ENCODE data around the gene SCLT1. TPM values are rescaled to one million over a fixed set of nuclear protein-coding genes. Genes with fewer than 3 reads are reported as not detected.
"Not testable (repeated sequence)": the region's sequence is repeated elsewhere in the genome, so short reads cannot be mapped to it uniquely, and the experiment has no call there.

The SCLT1 gene
- 10 to 100 TPM; 11.0 to 13.6 TPM for total RNA-seq
- long read RNA-seq, partial matches to known transcripts, result 3 of 20 reads
- long read RNA-seq, other reads (novel, unspliced or antisense), result 12 of 20 reads

GRCh38 chr4:129093191-129093920 lies at the start of gene SCLT1:
Gene SCLT1 (minus strand): TSS chr4:129093539. CDS start chr4:129093103, 436 bp downstream.
- DNase-seq, result peak; percentile 99
- intact Hi-C loops (cut with DNase I, micrococcal nuclease), result no loop called here
- ATAC-seq, result peak; percentile 96

DNA sequence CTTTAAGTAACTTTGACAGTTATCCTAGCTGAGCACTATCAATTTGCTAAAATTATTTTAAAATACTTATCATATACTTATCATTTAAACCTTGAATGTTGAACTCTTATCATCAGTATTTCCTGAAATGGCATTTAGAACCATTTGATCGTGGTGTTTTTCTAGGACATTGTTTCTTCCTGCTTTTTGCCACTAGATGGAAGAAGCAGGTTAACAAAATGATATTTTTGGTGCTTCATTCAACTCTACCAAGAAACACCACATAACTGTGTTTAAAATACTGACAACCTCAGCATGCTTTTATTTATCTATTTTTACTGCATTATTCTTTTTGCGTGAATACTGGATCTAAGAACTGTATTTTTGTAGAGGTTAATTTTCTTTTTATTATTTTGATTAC lies 47.2 kb upstream of the SCLT1 start:
- no peak for ATAC-seq
- intact Hi-C loops (cut with DNase I, micrococcal nuclease), result no loop called here
- no peak for DNase-seq

GRCh38 chr4:129138810-129139496 lies 45.6 kb upstream of the SCLT1 start:
- ATAC-seq (no peak), DNase-seq (no peak)
- intact Hi-C loops (cut with DNase I, micrococcal nuclease), result no loop called here

- DNase-seq, result no peak
- intact Hi-C loops (cut with DNase I, micrococcal nuclease), result no loop called here
- ATAC-seq, result no peak
Observed at GRCh38 chr4:129136433-129136832, 43.1 kb upstream of the SCLT1 start.

DNA sequence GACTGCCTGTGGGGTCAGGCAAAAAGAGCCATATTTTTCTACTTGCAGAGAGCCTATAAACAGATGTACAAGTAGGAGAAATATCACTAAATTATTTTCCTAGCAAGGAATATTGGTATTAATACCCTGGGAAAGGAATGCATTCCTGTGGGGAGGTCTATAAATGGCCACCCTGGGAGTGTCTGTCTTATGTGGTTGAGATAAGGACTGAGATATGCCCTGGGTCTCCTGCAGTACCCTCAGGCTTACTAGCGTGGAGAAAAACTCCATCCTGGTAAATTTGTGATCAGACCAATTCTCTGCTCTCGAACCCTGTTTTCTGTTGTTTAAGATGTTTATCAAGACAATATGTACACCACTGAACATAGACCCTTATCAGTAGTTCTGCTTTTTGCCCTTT lies 38.0 kb upstream of the SCLT1 start:
- no peak for DNase-seq
- intact Hi-C loops (cut with DNase I, micrococcal nuclease), result no loop called here

DNA sequence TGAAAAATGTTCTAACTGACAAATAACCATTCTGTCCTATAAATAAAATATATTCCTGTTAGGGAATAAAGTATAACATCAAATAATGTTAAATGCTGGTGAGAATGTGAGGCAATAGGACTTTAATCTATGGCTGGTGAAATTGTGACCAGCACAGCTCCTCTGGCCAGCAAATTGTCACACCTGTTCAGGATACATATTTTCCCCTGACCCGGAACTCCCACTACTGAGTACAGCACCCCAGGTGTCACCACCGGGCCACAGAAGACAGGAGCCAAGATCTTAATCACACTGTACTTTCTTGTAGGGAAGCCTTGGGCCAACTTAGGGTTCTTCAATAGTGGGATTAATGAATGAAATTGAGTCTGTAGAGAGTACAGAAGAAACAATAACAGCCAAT lies 35.8 kb upstream of the SCLT1 start:
- ATAC-seq (no peak), DNase-seq (no peak)
- intact Hi-C loops (cut with DNase I, micrococcal nuclease), result no loop called here

More for the DNA sequence above, 38.0 kb upstream of the SCLT1 start:
- no peak for ATAC-seq

GRCh38 chr4:129126614-129127013 lies 33.3 kb upstream of the SCLT1 start:
- ATAC-seq; DNase-seq; intact Hi-C loops (cut with DNase I, micrococcal nuclease): not testable (repeated sequence)

- ATAC-seq, result no peak
- intact Hi-C loops (cut with DNase I, micrococcal nuclease), result no loop called here
Observed at GRCh38 chr4:129117705-129118104, 24.4 kb upstream of the SCLT1 start.

DNA sequence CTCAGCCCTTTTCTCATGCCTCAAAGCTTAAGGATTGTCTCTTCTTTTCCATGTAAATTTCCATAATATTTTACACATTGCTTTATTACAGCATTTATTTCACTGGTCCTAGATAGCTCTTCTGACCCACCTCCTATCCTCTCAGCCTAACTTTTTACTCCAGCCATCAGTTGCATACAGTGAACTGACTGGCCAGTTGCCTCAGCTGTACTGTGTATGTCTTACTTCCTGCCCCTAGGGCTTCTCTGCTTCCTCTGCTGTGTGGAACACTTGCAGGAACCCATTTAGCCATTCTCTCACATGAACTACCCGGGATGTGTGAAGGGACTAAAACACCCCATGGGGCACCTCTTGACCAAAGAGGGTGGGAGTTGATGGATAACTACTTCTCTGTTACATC lies 20.6 kb upstream of the SCLT1 start:
- intact Hi-C loops (cut with DNase I, micrococcal nuclease), result no loop called here
- ATAC-seq (no peak), DNase-seq (no peak)

More at GRCh38 chr4:129117705-129118104, 24.4 kb upstream of the SCLT1 start:
- DNase-seq, result no peak

DNA sequence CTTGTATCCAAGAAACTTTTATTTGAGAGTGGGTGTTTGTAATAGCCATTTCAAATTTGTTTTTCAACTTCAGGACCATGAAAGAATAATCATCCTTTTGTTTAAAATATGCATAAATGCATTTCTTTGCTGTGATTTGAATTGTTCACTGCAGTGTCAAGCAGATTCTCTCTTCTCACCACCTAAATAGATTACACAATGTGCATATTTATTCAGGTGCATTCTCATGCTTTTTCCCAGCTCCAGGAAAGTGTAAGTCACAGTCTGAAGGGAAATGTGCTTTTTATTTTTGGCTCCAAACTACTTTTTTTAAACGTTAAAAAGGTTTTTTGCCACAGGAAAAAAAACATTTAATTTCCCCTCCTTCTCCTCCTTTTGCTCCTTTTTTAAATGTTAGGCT lies 20.1 kb upstream of the SCLT1 start:
- intact Hi-C loops (cut with DNase I, micrococcal nuclease), result no loop called here
- no peak for ATAC-seq
- no peak for DNase-seq

DNA sequence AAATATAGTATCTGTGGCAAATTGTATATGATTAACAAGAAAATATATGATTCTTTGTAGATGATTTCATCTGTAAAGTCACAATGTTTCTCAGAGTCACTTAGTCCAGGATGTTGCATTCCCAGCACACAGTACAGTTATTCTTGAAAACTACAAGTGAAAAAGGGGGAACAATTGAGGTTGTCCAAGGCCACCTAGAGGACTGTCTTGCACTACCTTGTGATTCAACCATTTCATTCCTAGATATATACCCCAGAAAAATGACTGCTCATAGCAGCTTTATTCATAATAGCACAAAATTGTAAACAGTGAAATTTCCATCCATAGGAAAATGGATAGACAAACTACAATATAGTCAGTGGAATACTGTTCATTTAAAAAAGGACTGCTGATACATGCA lies 18.6 kb upstream of the SCLT1 start:
- DNase-seq (no peak), ATAC-seq (no peak)
- intact Hi-C loops (cut with DNase I, micrococcal nuclease), result no loop called here

- DNase-seq (no peak), ATAC-seq (no peak)
- intact Hi-C loops (cut with DNase I, micrococcal nuclease), result no loop called here
Observed at GRCh38 chr4:129110931-129111330, 17.6 kb upstream of the SCLT1 start.

DNA sequence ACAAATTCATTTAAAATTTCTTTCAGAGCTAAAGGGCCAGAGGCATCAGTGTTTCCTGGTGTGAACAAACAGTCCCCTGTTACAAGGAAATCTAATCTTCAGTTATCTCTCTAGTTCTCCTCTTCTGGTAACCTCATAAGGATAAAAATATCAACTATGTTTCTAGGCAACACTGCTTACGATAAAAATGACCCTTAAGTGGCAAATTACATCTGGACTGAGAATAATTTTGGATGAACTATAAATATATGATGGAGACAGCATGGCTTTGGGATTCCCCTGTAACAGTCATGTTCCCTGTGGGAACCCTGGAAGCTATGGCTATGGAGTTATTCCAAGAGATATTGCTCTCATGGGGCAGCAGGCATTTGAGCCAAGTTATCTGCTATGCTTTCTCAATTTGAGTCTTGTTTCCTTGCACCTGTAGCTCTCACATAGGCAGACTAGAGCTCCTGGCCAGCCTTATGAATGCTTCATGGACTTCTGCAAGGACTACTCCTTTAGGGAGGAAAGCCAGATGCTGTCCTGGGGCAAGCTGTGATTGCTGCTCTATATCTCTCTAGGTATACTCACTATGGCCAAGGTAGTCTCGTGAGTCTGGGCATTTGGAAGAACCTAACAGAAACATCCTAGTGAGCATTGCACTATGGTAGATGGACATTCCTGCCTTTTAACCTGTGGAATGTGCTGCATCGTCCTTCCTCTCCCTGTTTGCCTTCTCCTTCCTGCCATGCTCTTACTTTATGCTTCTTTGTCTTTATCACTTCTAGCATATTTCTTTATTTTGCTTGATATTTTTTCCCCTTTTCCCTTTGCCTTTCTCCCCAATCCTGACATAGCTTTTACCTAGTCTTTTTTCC lies 16.9 kb upstream of the SCLT1 start:
- no peak for DNase-seq

GRCh38 chr4:129098531-129099001 lies 5.2 kb upstream of the SCLT1 start:
- DNase-seq, result no peak
- intact Hi-C loops (cut with DNase I, micrococcal nuclease), result no loop called here
- no peak for ATAC-seq

More for the DNA sequence above, 16.9 kb upstream of the SCLT1 start:
- intact Hi-C loops (cut with DNase I, micrococcal nuclease), result no loop called here
- no peak for ATAC-seq

DNA sequence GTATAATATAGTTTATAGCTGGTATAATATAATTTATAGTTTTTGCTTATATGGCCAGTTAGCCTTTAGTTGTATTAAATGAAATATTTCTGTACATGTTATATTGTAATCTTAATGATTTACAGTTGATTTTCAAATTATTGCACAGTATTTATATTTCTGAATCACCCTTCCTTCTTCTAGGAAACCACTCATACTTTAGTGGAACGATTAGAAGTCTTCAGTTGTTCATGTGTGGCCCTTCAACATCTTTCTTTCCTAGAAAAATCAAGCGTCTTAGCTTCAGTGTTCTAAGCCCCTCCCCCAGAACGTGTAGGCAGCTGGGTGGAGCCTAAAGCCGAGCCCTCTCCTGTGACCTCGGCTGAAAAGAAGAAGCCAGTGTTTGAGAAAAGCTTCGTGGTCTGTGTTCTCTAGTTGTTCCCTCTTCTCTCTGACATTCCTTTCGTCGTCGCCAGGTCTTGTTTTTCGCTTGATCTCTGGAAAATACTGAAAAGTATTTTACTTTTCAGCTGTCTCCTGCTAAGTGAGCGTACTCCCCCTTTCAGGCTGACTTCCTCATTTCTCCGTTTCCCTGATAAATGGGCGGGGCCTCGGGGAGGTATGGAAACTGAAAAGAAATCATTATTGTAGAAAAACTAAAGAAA lies 2.6 kb upstream of the SCLT1 start, which contains the start of gene C4orf33:
TSS of gene C4orf33 (plus strand) at position 342 of the 644 bp plus-strand sequence. CDS start 6,459 bp downstream, outside the sequence.
- ATAC-seq (peak; percentile 56), DNase-seq (peak; percentile 75 to 80)
- intact Hi-C loops (cut with DNase I, micrococcal nuclease), result no loop called here

- intact Hi-C loops (cut with DNase I, micrococcal nuclease), result no loop called here
- DNase-seq (no peak), ATAC-seq (no peak)
Observed at GRCh38 chr4:129094347-129094746, 1.0 kb upstream of the SCLT1 start.

DNA sequence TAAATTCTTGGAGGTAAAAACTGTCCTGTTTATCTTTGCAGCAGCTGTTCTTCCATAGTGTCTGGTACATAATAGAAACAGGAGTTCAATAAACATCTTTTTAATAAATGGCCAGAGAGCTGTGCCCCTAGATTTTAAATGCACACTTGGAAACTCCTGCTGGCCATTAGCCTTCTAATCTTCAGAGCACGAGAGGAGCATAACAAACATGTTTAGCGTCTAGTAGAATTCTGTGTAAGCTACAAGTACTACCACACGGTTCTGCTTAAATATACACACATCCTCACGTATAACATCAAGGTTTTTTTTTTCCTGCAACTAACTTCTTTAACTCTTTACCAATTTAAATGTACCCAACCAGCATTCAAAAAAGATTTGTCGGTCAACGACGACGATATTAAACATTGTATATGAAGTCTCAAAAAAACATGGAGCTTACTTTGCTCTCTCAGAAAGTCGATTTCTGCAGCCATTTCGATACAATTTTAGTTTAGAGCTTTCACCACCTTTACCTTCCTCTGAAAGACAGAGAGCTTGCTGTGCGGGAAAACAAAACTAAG lies 628 bp downstream of the SCLT1 start:
- ATAC-seq, result peak; percentile 10
- intact Hi-C loops (cut with DNase I, micrococcal nuclease), result no loop called here
- DNase-seq, result no peak

- ATAC-seq (no peak), DNase-seq (no peak)
- intact Hi-C loops (cut with DNase I, micrococcal nuclease), result no loop called here
Observed at GRCh38 chr4:129087516-129087915, 5.8 kb downstream of the SCLT1 start.

All from left colon (tissue), 2 donors.